Activated B cell treated with CpG ODN at 0.5 μM for 24 hours (primary cell): ENCODE data around the gene UBE2E3. TPM values are rescaled to one million over a fixed set of nuclear protein-coding genes. Genes with fewer than 3 reads are reported as not detected.

Experiments used
- ATAC-seq: fragments of 200-7000 bp; cut with Tn5 transposase; one replicate; pipeline ENCODE4 v1.10.0; 2021; ENCODE audit warnings: low read depth, mild to moderate bottlenecking, moderate library complexity
- CTCF ChIA-PET: fragments of 350-600 bp; sonication (Branson Sonifier 250); formaldehyde crosslinking; loops from one replicate; lab custom pipeline; 2021; ENCODE audit warnings: antibody characterized with exemption; lab: Charles Lee
- POLR2A ChIA-PET: fragments of 350-600 bp; sonication (Branson Sonifier 250); formaldehyde crosslinking; loops from one replicate; lab custom pipeline; 2021; ENCODE audit warnings: antibody characterized with exemption; lab: Charles Lee
- DNase-seq: peaks from one replicate; pipeline ENCODE4 v3.0.0; 2022
- H3K27ac Mint-ChIP-seq: one replicate; pipeline ENCODE4 v1.8.0; 2020; ENCODE audit warnings: mixed read lengths
- H3K27me3 Mint-ChIP-seq: one replicate; pipeline ENCODE4 v1.8.0; 2021; ENCODE audit warnings: mixed read lengths
- H3K36me3 Mint-ChIP-seq: one replicate; pipeline ENCODE4 v1.8.0; 2021; ENCODE audit warnings: low read depth, mixed read lengths
- H3K4me1 Mint-ChIP-seq: one replicate; pipeline ENCODE4 v1.8.0; 2021; ENCODE audit warnings: mixed read lengths
- H3K4me3 Mint-ChIP-seq: one replicate; pipeline ENCODE4 v1.8.0; 2020; ENCODE audit warnings: mild to moderate bottlenecking, mixed read lengths
- H3K9me3 Mint-ChIP-seq: one replicate; pipeline ENCODE4 v1.8.0; 2020; ENCODE audit warnings: mixed read lengths
- intact Hi-C: fragments of 100-400 bp; cut with micrococcal nuclease; formaldehyde crosslinking; loops from one replicate; pipeline ENCODE4 v1.15.1; 2024
- total RNA-seq: library from RNA; stranded (reverse); gene quantifications from 2 replicates; pipeline ENCODE4 v1.2.3, GENCODE V29; 2022
- TF ChIP-seq, protein P1 (sequence below): fragments of 200-600 bp; IDR thresholded peaks from one replicate; pipeline ENCODE4 v1.8.0; 2022; ENCODE audit warnings: antibody characterized with exemption, mild to moderate bottlenecking

UBE2E3 gene
- total RNA-seq, 1 donor from 2014 or later: 33.6 TPM

DNA sequence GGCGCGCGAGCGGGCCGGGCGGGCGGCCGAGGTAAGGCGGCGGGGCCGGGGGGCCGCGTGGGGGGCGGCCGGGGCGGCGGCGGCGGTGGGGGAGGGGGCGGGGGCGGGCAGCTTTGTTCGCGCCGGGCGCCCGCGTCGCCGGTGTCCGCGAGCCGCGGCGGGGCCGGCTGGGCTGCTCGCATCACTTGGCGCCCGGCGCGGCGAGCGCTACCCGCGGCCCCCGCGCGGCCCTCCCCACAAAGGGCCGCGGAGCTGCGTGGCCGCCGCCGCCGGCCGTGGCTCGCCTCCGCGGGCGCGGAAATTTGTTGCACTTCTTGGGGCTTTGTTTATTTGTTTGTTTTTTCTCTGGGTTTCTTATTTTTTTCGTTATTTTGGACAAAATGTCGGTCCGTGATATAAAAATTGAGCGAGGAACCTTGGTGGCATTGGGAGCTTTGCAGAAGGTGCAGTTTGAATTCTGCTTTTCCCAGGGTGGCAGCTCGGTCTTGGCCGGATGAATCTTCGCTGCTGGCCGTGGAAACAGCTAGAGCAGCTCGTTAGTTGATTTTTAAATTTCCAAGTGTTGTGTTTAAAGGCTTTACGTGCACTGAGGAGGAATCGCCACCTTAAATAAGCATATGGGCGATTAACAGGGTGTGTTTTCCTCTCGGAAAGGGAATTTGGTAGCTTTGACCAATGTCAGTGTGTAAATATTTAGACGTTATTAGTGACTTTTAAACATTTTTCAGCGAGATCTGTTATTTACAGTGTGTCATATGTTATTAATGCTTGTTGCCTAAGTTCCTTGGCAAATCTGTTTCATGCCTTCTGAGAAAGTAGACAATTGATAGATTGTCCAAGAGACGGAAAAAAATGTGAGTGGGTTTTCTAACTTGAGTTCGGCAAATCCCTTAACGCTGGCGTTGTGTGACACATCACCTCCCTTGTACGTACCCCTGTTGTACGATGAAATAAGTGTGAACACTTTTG is 822 bp downstream of the UBE2E3 start:
- DNase-seq: no peak
- H3K27me3 Mint-ChIP-seq: no peaks in the 10 kb centered on the region
- TF ChIP-seq, protein P1, sequence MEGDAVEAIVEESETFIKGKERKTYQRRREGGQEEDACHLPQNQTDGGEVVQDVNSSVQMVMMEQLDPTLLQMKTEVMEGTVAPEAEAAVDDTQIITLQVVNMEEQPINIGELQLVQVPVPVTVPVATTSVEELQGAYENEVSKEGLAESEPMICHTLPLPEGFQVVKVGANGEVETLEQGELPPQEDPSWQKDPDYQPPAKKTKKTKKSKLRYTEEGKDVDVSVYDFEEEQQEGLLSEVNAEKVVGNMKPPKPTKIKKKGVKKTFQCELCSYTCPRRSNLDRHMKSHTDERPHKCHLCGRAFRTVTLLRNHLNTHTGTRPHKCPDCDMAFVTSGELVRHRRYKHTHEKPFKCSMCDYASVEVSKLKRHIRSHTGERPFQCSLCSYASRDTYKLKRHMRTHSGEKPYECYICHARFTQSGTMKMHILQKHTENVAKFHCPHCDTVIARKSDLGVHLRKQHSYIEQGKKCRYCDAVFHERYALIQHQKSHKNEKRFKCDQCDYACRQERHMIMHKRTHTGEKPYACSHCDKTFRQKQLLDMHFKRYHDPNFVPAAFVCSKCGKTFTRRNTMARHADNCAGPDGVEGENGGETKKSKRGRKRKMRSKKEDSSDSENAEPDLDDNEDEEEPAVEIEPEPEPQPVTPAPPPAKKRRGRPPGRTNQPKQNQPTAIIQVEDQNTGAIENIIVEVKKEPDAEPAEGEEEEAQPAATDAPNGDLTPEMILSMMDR: no peak
- peak overlapping the region; percentile 93 for H3K4me3 Mint-ChIP-seq
- H3K36me3 Mint-ChIP-seq: peaks cover 15% of the 10 kb centered on the region
- ChIA-PET POLR2A (interaction anchor here (0.6 to 2.0 kb wide), 14 partner anchors 8 to 1734 kb away, joined by 3 to 6 read pairs (median 3); partner anchors contain the start of genes DNAJC10 and ITGA4), CTCF (interaction anchor here (0.9 to 1.9 kb wide), 7 partner anchors 10 to 857 kb away, joined by 3 to 14 read pairs (median 3); no protein-coding TSS in a partner anchor)
- H3K9me3 Mint-ChIP-seq: no peaks in the 10 kb centered on the region
- peak; percentile 14 for ATAC-seq
- H3K27ac Mint-ChIP-seq: peak overlapping the region; percentile 95
- intact Hi-C loops: loop anchor here (1.0 to 5.0 kb wide), 9 partner anchors 77 to 974 kb away; partner anchors contain the start of genes CWC22, ITGA4 and ITPRID2
- peaks cover 39% of the 10 kb centered on the region for H3K4me1 Mint-ChIP-seq

DNA sequence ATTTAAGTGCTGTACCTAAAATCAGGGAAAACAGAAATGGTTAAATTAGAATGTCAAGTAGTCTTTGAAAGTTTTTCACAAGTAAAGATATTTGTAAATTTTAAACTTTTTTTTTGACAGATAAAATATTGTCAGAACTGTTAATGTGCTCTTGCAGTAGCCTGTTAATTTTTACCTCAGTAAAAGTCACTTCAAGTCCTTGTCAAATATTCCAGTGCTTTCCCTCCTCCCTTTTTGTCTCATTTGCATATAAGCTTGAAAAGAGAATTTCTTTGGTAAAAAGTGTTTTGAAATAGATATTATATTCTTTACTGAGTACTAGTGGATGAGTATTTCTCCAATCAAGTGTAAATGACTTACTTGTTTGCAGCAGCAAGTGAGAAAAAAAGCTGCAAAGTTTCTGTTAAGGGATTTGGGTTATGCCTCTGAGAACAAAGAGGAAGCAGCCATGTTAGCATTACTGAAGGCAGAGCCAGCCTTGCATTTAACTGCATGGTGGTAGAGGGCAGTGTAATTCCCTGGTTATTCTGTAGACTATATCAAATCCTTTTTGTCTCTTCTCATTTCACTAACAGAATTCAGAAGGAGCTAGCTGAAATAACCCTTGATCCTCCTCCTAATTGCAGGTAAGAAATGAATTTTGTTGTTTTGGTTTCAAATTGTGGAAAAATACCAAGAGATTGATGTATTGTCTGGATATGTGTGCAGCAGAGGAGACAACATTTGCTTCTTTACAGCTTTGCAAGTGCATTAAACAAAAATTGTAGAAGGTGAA is 3.2 kb downstream of the UBE2E3 start:
- POLR2A ChIA-PET: interaction anchor here (0.7 kb wide), 1 partner anchor 1732 kb away, joined by 3 read pairs; no protein-coding TSS in a partner anchor
- peak overlapping the region; percentile 4 for H3K4me3 Mint-ChIP-seq
- H3K9me3 Mint-ChIP-seq: no peaks in the 10 kb centered on the region
- TF ChIP-seq, protein P1: no peak
- CTCF ChIA-PET: no interaction called here
- DNase-seq: no peak
- no peak overlapping the region for H3K27ac Mint-ChIP-seq
- H3K27me3 Mint-ChIP-seq: no peaks in the 10 kb centered on the region
- peak; percentile 23 for ATAC-seq
- intact Hi-C loops: loop anchor here (5.0 kb wide), 2 partner anchors 324 to 434 kb away; no protein-coding TSS in a partner anchor
- peaks cover 15% of the 10 kb centered on the region for H3K36me3 Mint-ChIP-seq
- H3K4me1 Mint-ChIP-seq: peaks cover 40% of the 10 kb centered on the region

DNA sequence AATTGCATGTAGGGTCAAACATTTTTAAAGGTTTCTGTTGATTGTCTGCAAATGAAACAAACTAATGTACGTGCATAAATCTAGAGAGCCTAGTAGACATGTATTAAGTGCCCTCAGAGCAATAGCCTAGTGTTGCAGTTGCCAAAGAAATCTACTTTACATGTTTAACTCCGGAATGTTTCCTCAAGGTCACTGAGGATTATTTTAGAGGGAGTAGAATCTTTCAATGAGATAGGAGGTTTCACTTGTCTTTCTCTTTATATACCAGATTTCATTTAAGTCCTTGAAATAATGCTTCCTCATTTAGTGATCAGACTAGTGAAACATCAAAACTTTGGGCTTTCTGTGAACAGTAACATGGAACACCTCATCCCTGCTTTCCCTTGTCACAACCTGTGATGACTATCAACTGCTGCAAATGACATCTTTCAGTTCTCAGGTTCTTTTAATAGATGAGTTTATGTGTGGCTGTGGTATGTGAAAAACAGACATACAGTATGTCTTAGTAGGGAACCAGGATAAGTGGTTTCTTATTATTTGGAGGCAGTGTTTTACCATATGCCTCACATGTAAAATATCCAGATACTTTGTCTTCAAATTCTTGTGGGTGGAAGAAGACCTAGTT is 5.5 kb downstream of the UBE2E3 start:
- Mint-ChIP-seq H3K27ac (no peak overlapping the region), H3K27me3 (no peaks in the 10 kb centered on the region), H3K4me1 (peaks cover 37% of the 10 kb centered on the region), H3K4me3 (no peak overlapping the region), H3K36me3 (peaks cover 21% of the 10 kb centered on the region), H3K9me3 (no peaks in the 10 kb centered on the region)
- CTCF ChIA-PET: no interaction called here
- no peak for DNase-seq
- TF ChIP-seq, protein P1: no peak
- intact Hi-C loops: no loop called here
- no peak for ATAC-seq
- POLR2A ChIA-PET: no interaction called here

DNA sequence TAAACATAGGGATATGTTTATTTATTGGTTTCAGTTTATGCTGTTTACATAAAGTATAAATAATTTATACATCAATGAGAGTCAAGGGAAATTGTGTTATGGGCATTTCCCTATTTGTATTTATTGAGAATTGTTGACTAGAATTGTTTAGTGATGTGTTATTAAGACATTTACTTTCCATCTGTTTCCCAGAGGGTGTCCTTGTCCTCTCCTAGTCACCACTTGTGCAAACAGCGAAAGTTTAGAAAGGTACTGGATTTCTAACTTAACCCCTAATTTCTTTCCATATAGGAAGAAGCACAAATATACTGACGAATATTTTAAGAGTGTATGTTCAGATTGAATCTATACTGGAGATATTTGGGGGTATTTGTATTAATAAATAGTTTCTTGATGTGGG is 6.7 kb downstream of the UBE2E3 start:
- Mint-ChIP-seq H3K27ac (no peak overlapping the region), H3K9me3 (no peaks in the 10 kb centered on the region), H3K4me1 (peaks cover 26% of the 10 kb centered on the region), H3K36me3 (peaks cover 27% of the 10 kb centered on the region), H3K27me3 (no peaks in the 10 kb centered on the region), H3K4me3 (no peak overlapping the region)
- TF ChIP-seq, protein P1: no peak
- intact Hi-C loops: no loop called here
- ATAC-seq: no peak
- no peak for DNase-seq
- ChIA-PET POLR2A (no interaction called here), CTCF (no interaction called here)
